DMS153 treated with DMSO at 0.1 percent for 48 hours (cell line): ENCODE measurements around the gene GJD3.
A peak's percentile ranks its signal among the peaks of the same experiment; 100 is the strongest.

Experiments
- DNase-seq: peaks from one replicate; lab custom pipeline; 2025; ENCODE audit not compliant: unreplicated experiment; lab: John Stamatoyannopoulos, UW

The GJD3 gene

DNA sequence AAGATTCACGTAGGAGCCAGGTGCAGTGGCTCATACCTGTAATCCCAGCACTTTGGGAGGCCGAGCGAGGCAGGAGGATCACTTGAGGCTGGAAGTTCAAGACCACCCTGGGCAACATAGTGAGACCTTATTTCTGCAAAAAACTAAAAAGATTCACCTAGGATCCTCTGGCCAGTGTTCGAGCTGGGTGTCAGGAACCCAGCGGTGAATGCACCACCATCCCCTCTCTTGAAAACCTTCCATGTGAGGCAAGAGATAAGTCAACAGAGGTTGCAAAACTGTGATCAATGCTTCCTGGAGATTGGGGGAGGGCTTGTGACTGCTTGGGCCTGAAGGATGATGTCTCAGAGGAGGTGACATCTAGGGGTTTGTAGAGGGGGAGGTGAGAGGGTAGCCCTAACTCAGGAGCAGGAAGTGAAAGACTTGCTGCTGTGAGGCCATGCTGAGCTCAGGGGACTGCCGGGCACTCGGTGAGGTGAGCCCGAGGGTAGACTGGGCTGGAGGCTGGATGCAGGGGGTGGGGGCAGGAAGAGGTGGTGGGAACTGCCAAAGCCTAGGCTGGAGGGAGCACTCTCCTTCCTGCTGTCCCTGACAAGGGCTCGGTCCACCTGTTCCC is 11.7 kb downstream of the GJD3 start:
- DNase-seq, result no peak

- no peak for DNase-seq
These were observed 12.2 kb downstream of the GJD3 start for GRCh38 chr17:40352237-40352778.

DNA sequence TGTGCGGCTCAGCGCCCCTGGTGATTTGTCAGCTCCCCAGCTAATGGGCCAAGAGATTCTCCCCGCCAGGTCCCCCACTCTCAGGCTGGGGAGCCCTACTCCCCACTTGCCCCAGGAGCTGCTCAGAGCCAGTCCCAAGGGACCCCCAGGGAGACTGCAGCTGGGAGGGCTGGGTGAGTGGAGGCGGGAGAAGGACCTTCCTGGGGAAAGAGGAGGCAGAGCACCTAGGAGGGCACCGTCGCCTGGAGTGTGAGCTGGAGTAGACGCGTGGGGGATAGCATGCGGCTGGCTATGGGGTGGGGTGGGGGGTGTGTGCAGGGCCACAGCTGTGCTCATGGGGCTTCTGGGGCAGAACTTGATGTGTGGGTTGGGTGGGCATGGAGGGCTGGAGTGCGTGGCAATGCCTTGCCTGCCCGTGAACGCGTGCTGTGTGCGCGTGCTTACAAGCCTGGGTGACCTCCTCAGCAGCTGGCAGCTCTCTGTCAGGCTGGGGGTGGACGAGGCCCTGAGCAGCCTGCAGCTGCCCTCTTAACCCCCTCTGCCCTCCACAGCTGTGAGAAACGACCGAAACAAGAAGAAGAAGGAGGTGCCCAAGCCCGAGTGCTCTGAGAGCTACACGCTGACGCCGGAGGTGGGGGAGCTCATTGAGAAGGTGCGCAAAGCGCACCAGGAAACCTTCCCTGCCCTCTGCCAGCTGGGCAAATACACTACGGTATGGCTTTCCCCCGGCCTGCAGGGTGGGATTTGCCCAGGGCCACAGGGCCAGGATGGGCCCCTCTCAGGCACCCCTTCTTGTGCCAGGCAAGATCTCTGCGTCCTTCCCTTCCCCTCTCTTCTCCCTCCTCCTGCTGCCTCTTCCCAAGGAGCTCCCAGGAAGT is 12.9 kb downstream of the GJD3 start:
- no peak for DNase-seq

DNA sequence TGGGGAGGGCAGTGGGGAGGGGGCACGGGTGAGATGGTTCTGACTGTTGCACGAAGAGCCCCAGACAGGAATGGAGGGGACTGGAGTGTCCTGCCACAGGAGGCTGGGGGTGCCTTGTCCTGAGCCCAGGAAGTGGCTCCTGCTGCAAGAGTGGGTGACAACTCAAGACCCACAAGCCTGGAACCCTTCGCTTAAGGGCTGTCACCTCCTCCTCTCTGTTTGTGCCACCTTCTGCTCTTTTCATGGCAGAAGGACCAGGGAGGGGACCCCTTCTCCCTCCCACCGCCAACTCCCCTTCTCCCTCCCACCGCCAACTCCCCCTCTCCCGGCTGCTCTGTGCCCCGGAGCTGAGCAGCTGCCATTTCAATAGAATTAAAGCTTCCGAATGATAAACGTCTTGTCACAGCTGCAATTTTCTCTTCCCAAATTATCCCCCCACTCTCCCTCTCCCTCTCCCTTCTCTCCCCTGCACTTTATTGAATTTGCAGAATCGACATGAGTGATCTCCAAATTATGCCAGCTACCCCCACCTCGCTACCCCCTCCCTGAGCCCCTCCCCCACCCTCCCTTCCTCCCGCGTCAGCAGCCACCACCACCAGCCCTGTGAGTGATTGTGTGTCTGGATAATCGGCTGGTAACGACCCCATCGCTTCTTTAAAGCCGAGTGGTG is 13.7 kb downstream of the GJD3 start:
- no peak for DNase-seq

- no peak for DNase-seq
These were observed 14.4 kb downstream of the GJD3 start for GRCh38 chr17:40349895-40350688.

- DNase-seq, result no peak
These were observed 15.1 kb downstream of the GJD3 start for GRCh38 chr17:40349477-40349894.

DNA sequence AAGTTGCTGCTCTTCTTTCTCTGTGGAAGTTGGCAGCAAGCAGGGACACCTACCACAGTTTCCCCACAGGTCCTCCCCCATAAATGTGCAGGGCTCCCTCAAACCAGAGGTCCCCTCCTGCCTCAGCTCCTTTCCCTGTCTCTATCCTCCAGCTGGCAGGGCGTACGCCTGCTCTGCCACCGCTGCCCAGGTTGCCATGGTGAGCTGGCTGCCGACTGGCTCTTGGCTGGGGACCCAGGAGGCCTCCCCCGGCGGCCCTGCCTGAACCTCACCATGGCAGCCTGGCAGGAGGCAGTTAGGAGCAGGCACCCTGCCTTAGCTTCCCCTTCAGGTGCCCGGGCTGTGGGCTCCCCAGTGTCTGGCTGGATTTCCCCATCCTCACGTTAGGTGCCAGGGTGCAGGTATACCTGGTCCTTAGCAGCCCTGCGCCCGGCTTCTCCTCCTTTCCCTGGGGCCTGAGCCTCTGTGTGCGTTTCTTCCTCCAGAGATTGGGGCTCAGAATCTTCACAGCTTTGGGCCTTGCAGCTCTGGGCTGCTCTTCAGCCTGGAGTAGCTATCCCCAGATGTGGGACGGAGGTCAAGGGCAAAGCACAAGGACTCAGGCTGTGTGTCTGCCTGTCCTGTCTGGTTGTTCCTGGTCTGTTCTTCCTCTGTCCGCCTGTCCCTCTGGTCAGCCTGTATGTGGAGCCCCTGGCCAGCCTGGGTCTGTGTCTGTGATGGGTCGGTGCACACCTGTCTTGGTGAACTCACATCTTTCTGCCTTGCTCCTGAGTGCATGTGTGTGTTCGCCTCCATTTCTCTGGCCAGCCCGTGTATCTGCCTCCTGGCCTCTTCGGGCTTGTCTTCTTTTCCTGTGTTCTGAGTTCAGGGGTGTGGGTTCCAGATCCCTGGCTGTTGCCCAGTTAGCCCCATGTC is 15.7 kb downstream of the GJD3 start:
- peak; percentile 47 for DNase-seq

DNA sequence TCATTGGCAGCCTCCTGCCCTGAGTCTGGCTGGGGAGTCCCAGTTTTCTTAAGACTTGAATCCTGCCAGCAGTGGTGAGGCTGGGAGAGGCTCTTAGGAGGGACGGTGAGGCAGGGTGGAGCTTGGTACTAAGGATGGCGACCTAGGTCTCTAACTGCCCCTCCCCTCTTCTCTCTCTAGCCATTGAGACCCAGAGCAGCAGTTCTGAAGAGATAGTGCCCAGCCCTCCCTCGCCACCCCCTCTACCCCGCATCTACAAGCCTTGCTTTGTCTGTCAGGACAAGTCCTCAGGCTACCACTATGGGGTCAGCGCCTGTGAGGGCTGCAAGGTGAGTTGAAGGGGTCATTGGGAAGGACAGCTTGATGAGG is 16.4 kb downstream of the GJD3 start:
- DNase-seq, result no peak

- no peak for DNase-seq
These were observed 17.0 kb downstream of the GJD3 start for GRCh38 chr17:40347319-40348135.

DNA sequence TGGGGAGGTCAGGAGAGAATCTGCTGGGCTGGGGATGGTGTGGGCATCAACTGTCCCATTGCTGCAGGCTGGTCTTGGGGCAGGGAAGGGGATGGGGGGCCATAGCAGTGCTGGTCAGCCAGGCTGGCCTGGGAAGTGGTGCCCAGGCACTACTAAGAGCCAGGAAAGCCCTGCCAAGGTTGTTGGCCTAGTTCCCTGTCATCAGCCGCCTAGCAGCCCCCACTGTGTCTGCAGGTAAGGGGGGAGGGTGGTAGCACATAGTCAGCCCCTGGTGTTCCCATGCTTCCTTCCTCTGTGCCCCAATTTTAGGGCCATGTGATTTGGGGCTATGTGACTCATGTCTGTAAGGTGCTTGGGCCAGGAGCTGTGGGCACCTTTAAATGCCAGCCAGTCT is 17.8 kb downstream of the GJD3 start:
- no peak for DNase-seq

GRCh38 chr17:40345994-40346764 is 18.4 kb downstream of the GJD3 start:
- no peak for DNase-seq

DNA sequence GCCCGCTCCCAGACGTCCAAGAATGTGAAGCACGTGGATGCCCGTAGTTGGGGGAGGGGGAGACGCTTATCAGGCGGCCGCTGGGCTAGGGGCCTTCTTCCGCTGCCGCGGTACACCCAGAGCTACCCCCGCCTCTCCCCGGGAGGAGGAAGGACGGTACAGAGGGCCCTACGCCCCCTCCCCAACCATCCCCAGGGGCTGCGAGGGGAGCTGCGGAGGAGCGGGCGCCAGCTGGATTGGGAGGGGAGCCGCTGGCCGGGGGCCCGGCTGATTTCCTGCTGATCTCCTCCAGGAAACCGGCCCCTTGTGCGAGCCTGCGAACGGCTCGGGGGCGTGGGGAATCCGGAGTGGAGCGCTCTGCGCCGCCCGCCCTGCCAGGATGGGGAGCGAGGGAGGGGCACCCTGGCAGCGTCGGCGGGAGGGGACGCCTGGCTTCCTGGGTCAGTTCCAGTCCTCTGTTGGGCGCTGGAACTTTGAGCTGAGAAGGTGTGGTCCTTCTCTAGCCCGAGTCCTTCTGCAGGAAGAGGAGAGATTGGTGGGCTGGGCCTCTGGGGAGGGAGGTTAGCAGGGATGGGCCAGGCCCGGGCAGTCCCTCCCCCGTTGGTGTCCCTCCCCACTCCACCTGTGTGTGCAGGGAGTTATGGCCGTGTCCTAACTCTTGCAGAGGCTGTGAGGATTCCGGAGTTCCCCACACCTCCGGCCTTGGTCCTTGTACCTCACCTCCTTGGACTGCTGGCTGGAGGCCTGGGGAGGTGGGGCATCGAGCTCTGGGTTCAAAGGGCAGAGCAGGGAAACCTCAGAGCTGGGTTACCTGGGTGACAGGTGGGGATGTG is 19.2 kb downstream of the GJD3 start:
- no peak for DNase-seq

GRCh38 chr17:40344421-40345160 is 19.9 kb downstream of the GJD3 start:
- DNase-seq, result no peak

DNA sequence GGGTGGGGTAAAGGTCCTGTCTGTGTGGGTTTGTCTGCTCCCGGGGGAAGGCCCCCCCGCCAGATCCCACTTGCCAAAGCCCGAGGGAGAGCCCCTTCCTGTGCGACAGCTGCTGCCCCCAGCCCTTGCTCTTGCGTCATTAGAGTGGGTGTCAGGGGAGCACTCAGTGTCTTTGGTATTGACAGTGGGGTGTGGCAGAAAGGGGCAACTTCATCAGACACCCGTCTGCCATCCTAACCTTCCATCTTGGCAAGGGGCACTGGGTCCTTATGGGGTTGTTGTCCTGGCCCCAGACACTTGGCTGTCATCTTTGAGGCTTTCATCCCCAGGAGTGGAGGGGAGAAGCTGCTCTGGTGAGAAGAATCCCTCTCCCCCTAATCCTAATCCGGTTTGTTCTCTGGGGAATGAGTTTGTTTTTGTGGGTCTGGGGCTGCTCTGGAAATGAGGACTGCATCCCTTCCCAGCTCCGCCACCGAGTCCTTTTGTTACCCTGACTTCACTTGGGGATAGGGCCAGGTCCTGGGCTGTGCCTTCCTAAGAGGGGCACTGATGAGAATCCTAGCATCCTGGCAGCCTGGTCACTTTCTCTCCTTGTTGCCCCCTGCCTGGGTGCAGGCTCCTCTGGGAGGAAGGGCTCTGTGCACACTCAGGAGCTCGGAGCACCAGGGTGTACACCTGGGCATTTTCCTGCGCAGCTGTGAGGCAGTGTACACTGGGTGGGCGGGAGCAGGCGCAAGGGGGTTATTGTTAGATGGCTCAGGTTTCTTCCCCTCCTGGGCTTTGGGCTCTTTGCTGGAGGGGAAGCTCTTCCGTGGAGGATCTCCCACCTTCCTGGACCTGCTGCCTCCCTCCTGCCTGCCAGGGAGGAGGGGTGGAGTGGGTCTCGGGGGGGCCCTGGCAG is 21.1 kb downstream of the GJD3 start:
- no peak for DNase-seq

DNA sequence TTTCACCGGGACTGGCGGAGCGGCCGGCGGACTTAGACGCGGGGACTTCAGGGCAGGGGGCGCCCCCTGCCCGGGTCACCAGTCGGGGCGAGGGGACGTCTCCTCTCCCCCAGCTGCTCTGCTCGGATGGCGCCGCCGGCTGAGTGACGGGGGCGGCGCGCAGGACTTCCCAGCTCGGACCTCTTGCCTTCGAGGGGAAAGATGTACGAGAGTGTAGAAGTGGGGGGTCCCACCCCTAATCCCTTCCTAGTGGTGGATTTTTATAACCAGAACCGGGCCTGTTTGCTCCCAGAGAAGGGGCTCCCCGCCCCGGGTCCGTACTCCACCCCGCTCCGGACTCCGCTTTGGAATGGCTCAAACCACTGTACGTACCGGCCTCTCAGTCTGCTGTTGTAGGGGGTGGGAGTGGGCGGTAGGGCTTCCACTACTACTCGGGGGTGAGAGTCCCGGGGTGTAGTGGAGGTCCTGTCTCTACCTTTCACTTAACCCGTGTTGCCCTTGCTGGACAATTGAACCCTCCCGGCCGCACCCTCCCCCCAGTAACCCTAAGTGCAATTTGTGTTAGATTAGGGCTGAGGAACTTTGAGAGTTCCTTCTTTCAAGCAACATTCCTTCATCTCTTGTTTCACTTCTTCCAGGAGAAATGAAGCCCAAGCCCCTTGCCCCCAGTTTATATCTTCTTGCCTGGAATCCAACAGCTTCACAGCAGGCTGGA is 21.9 kb downstream of the GJD3 start:
- DNase-seq, result no peak
